Right lobe of liver (tissue), 4 donors: ENCODE data around the gene TTC39A.

Experiments used
- CTCF ChIP-seq, 4 donors: fragments of 200-600 bp in 3 of 4; fragments of 450-650 bp in 1 of 4; IDR thresholded peaks; one replicate each; pipeline versions ENCODE4 v1.5.1 to v1.8.0; 2016 to 2022; ENCODE audit warnings: antibody characterized with exemption in 4 of 4, mild to moderate bottlenecking in 2 of 4
- POLR2A ChIP-seq: fragments of 450-650 bp; IDR thresholded peaks from one replicate; pipeline ENCODE4 v1.6.1; 2017; ENCODE audit warnings: antibody characterized with exemption, mild to moderate bottlenecking
- donor health status: DM: no; HTN: no; CAD: no.
- donor health status: DM: no; HTN: no; CAD: no.
- donor health status: DM: no; HTN: yes; CAD: no.

DNA sequence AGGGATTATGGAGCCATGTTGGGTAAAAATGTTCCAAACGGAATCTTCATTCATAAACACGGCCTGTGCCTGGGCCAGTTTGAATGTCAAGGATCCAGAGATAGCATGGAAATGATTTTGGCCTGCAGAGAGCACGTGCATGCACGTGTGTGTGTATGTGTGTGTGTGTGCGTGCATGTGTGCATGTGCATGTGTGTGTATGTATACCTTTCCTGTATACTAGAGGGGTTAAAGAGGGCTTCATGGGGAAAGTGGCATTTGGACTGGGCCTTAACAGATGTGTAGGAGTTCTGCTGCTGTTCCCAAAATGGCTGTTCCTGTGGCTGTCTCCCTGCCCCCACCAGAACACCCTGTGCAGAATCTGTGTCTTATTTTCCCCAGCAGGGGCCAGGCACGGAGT is 21.7 kb downstream of the TTC39A start:
- TF ChIP-seq CTCF (IDR thresholded peaks at IDR 0.05) (no peak), POLR2A (no peak)
